ENCODE measurements around the gene BCAN. TPM values are rescaled to one million over a fixed set of nuclear protein-coding genes. Genes with fewer than 3 reads are reported as not detected.

BCAN gene
- total RNA-seq, 1 donor from 2014 or later: 0.11 TPM

Other genes starting within 250 kb of the BCAN start
- gene MEF2D, start 141.3 kb upstream of the BCAN start, total RNA-seq: 59.2 and 62.2 TPM in 2 replicates
- gene IQGAP3, start 69.6 kb upstream of the BCAN start, total RNA-seq: 0.24 and 0.52 TPM in 2 replicates
- 0.19 TPM in 1 of 2 replicates, not detected in the other for gene TTC24, start 62.4 kb upstream of the BCAN start, total RNA-seq
- gene NAXE, start 50.3 kb upstream of the BCAN start, total RNA-seq: 51.9 and 55.3 TPM in 2 replicates
- 23.4 and 29.6 TPM in 2 replicates for gene GPATCH4, start 40.6 kb upstream of the BCAN start, total RNA-seq
- gene HAPLN2, start 22.7 kb upstream of the BCAN start, total RNA-seq: not detected in 2 replicates
- gene NES, start 35.3 kb downstream of the BCAN start, total RNA-seq: 1,770 and 2,264 TPM in 2 replicates
- gene CRABP2, start 63.5 kb downstream of the BCAN start, total RNA-seq: 5.3 and 6.2 TPM in 2 replicates
- gene METTL25B, start 86.4 kb downstream of the BCAN start, total RNA-seq: 8.9 and 13.5 TPM in 2 replicates
- gene ISG20L2, start 86.6 kb downstream of the BCAN start, total RNA-seq: 12.8 and 19.7 TPM in 2 replicates
- gene MRPL24, start 99.0 kb downstream of the BCAN start, total RNA-seq: 60.6 and 65.6 TPM in 2 replicates
- gene HDGF, start 109.6 kb downstream of the BCAN start, total RNA-seq: 299 and 305 TPM in 2 replicates
- 50.1 and 52.6 TPM in 2 replicates for gene PRCC, start 125.4 kb downstream of the BCAN start, total RNA-seq
- gene SH2D2A, start 174.7 kb downstream of the BCAN start, total RNA-seq: not detected in 2 replicates
- 0.05 TPM in 1 of 2 replicates, not detected in the other for gene INSRR, start 217.0 kb downstream of the BCAN start, total RNA-seq
- 0.10 and 2.5 TPM in 2 replicates for gene NTRK1, start 218.7 kb downstream of the BCAN start, total RNA-seq

Measured in myocyte (in vitro differentiated cells).